H1 (cell line): Measurements from ENCODE around the gene CAPN2. TPM values are rescaled to one million over a fixed set of nuclear protein-coding genes. Genes with fewer than 3 reads are reported as not detected.

Source experiments
- BRCA1 ChIP-seq: IDR thresholded peaks from 2 replicates; pipeline ENCODE4 v1.6.1; 2012; ENCODE audit warnings: low read depth, low read length, improper control_type of control experiment
- POLR2A ChIP-seq, 2 experiments: IDR thresholded peaks; 1 replicate in 1 of 2; 2 replicates in 1 of 2; pipeline ENCODE4 v1.6.1; 2011; ENCODE audit warnings: low read depth in 2 of 2, low read length in 2 of 2, mild to moderate bottlenecking in 2 of 2; ENCODE audit errors: control extremely low read depth in 1 of 2
- POU5F1 ChIP-seq: IDR thresholded peaks from 2 replicates; pipeline ENCODE4 v1.6.1; 2011; ENCODE audit warnings: low read depth, mild to moderate bottlenecking, low read length, moderate library complexity
- SIRT6 ChIP-seq: IDR thresholded peaks from one replicate; pipeline ENCODE4 v1.7.1; 2012; ENCODE audit warnings: low read length, inconsistent platforms
- TEAD4 ChIP-seq: IDR thresholded peaks from 2 replicates; pipeline ENCODE4 v1.6.1; 2012; ENCODE audit warnings: low read depth, low read length, inconsistent platforms, mixed read lengths
- polyA plus RNA-seq, 7 experiments: library from polyadenylated mRNA; depleted of rRNA in 3 of 7; stranded (reverse) in 5 of 7; unstranded in 2 of 7; fragments of >200 nt in 5 of 7; fragments of 200-250 nt in 2 of 7; gene quantifications; 1 replicate in 5 of 7; 2 replicates in 1 of 7; 4 replicates in 1 of 7; pipeline versions ENCODE4 v1.2.1 to v1.2.3, GENCODE V29; 2011 to 2013; ENCODE audit warnings: missing spikeins in 2 of 7, mixed read lengths in 2 of 7
- total RNA-seq: library from RNA; stranded (reverse); fragmentation: NEBNext Ultra II Directional; extraction: Animal tissue kit (Norgen Biotek cat#: 25700); gene quantifications from 2 replicates; pipeline ENCODE4 v1.2.1, GENCODE V29; 2021
- TF ChIP-seq, protein P1 (sequence below): IDR thresholded peaks from 2 replicates; pipeline ENCODE4 v1.6.1; 2011; ENCODE audit warnings: low read length, improper control_type of control experiment
- TF ChIP-seq, protein P2 (sequence below): IDR thresholded peaks from 2 replicates; pipeline ENCODE4 v1.6.1; 2011; ENCODE audit warnings: low read depth, mild to moderate bottlenecking, low read length; ENCODE audit not compliant: insufficient read depth

Gene CAPN2
- total and polyA plus RNA-seq, 2 of the 8 experiments (the other 6 are each of a cell fraction or from before 2014, with no cell fraction given): 9.2 to 10.3 TPM

DNA sequence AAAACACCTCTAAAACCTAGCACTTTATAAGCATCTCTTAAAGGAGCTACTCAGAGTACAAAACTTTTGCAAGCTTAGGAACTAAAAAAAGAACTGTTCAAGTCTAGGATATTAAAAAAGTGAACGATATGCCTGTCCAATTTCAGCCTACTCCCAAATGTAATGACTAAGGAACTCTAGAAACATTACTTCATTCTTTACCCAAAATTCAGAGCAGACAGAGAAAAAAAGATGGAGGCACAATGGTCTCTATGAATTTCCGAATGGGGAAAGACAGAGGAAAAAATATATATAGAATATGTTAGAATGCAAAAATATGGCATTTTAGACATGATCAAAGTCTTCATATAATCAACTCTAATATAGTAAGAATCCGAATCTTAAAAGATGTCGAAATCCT lies 72.2 kb downstream of the CAPN2 start (continued):
- TF ChIP-seq TEAD4: no peak
- TF ChIP-seq, protein P1, sequence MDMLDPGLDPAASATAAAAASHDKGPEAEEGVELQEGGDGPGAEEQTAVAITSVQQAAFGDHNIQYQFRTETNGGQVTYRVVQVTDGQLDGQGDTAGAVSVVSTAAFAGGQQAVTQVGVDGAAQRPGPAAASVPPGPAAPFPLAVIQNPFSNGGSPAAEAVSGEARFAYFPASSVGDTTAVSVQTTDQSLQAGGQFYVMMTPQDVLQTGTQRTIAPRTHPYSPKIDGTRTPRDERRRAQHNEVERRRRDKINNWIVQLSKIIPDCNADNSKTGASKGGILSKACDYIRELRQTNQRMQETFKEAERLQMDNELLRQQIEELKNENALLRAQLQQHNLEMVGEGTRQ: no peak
- TF ChIP-seq SIRT6: no peak
- TF ChIP-seq, protein P2, sequence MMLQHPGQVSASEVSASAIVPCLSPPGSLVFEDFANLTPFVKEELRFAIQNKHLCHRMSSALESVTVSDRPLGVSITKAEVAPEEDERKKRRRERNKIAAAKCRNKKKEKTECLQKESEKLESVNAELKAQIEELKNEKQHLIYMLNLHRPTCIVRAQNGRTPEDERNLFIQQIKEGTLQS: no peak
- no peak for TF ChIP-seq BRCA1
- no peak for TF ChIP-seq POLR2A (IDR thresholded peaks at IDR 0.05; ENCODE audit: control extremely low read depth in 1 of 2, low read depth in 2 of 2, low read length in 2 of 2)
- no peak for TF ChIP-seq POU5F1
